NCI-H345 treated with DMSO at 0.1 percent for 48 hours (cell line): Measurements from ENCODE around the gene PLCB4.

Experiments used
- DNase-seq: peaks from one replicate; lab custom pipeline; 2025; ENCODE audit not compliant: unreplicated experiment; lab: John Stamatoyannopoulos, UW

Gene PLCB4

DNA sequence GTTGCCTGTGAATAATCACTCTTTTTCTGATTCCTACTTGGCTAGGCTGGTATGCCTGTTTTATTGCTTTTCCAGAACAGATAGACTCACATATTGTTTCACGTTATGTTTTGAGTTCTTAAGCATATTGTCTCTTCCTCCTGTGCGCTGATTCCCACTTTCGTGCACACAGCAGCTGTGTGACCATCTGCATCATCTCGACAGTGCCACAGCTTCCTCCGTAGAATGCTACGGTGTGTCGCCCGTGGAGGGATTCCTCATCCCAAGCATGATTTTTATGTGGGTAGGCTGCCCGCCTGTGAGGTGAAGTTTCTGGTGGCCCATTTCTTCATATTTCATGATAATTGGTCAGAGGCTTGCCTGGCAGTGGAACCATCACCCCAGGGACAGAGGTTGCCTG, 31.8 kb downstream of the PLCB4 start:
- no peak for DNase-seq

DNA sequence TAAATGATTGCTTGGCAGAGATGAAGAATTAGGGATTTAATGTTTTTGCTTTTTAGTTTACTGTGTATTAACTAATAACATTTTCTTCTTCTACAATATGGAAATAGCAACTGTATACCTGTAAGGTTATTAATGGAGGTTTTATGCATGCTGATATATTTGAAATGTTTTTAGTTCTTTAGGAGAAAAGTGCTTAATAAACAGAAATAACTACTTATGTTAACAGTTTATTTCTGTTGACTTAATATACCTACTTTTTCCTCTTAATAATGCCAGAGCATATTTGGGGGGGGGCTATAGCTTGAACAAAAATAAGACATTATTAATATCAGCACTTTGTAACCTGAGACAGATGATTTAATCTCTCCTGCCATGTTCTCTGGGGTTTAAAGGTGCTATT, 33.6 kb downstream of the PLCB4 start:
- DNase-seq = no peak

DNA sequence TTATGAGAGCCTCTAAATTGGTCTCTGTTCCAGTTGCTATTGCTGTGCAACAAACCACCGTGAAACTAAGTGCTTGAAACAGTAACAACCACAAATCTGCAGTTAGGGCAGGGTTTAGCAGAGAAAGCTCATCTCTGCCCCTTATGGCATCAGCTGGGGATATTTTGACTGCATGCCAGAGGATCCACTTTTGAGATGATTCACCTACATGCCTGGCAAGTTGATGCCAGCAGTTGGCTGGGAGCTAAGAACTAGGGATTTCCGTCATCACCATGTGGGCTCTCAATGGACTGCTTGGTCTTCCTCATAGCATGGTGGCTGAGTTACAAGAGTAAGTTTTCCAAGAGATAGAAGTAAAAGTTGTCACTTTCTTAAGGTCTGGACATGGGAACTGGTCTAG, 35.1 kb downstream of the PLCB4 start:
- DNase-seq = no peak

- no peak for DNase-seq
Measured at GRCh38 chr20:9108260-9108659, 39.4 kb downstream of the PLCB4 start.

DNA sequence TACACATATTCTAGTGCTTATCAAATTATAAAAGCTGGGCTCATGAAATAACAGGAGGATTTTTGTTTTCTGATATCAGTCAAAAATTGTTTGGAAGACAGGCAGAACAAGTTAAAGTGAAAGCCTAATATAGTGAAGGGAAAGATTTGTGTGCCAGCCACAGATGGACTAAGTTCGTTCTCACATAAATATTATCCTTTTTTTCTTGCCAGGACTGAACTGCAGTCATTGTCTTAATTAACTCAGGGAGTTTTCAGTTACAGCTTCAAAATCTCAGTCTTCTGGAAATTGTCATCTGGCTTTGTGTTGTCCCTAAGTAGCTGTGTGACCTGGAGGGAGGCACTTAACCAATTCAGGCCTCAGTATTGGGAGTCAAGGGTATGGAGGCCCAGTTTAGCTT, 40.7 kb downstream of the PLCB4 start:
- no peak for DNase-seq

DNA sequence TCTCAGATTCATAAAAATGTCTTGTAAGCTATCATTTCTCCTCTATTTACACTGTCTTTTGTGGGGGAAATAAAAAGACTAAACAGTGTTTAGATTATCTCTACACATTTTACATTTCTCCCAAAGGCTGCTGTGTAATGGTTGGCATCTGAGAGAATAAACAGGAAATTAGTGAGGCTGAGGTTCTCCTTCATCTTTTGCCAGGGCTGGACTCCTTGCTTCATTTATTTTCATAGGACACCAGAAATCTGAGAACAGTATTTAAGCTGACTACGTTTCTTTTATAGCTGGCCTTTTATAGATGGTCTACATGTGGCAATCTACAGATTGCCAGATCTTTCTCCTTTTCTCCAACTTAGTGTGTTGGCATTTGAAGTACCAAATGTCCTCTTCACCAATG, 41.5 kb downstream of the PLCB4 start:
- no peak for DNase-seq

DNA sequence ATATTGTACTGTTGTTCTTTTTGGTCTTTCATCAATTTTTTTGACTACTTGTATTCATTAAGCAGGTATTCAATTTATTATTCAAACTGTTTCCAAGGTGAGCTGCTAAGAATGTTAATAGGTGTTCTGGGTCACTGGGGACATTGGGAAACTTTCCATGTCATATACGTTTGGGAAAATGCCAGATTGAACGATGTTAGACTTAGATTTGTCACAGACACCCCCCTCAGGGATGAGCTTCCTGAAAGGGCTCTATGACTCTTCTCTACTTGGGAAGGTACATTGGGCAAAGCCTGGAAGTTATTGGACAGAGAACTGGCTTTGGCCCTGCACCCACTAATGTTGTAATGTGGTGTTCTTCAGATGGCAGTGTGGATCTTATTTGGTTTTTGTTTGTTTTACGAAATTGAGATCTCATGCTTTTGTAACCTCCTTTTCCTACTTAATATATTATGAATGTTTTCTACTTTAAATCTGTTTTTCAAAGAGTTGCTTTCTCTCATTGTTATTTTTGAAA, 42.1 kb downstream of the PLCB4 start:
- DNase-seq = no peak

- DNase-seq = no peak
Measured at GRCh38 chr20:9112541-9113515, 43.9 kb downstream of the PLCB4 start.

DNA sequence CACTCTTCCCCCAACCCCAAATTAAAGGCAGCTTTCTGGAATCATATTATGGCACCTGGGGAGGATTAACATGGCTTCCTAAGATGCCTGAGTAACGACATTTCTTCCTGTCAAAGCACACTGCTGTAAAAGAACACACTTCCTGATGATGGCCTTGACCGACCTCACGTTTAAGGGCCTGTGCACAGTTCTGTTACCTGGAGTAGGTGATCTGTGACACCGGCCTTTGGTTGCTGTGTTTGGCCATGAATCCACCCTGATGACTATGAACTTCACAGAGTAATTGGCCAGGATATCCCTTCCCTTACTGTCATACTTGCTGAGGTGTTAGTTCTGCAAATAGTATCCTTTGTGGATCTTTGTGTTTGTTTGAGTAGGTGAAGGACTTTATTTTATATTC, 45.8 kb downstream of the PLCB4 start:
- no peak for DNase-seq

- no peak for DNase-seq
Measured at GRCh38 chr20:9117548-9117947, 48.7 kb downstream of the PLCB4 start.

DNA sequence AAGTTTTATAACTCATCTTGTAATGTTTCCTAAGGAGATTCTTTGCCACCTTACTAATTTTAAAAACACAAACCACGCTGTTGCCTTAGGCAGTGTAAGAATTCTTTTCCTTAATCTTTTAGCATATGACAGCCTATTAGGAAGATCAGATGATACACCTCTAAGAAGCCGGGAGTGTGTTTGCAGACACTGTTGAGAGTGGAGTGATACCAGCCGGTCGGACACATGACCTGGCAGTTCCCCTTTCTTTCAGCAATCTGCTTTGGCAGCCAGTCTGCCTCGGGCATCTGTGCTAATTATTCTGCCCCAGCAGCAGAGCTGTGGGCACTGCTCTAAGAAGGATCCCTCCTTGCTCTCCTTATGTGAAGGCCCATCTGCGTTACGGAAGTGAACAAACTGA, 50.9 kb downstream of the PLCB4 start:
- DNase-seq = no peak

DNA sequence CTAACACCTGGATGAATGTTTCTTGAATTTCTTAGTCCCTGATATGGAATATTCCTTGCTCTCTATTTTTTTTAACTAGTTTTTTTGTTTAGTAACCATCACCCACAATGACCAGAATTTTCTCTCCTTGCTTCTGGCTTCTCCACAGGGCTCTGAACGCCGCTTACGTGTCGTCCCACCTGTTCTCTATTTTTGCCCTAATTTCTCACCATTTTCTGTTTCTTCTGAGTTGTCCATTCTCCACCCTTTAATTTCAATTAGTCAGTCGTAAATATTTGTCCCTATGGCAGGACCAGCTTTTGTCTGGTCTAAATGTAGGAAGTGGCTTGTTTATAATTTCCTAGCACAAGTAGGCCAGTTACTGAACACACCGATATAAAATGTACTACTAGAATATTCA, 52.3 kb downstream of the PLCB4 start:
- no peak for DNase-seq

- DNase-seq = no peak
Measured at GRCh38 chr20:9122571-9122970, 53.7 kb downstream of the PLCB4 start.

- no peak for DNase-seq
Measured at GRCh38 chr20:9126527-9126926, 57.6 kb downstream of the PLCB4 start.

DNA sequence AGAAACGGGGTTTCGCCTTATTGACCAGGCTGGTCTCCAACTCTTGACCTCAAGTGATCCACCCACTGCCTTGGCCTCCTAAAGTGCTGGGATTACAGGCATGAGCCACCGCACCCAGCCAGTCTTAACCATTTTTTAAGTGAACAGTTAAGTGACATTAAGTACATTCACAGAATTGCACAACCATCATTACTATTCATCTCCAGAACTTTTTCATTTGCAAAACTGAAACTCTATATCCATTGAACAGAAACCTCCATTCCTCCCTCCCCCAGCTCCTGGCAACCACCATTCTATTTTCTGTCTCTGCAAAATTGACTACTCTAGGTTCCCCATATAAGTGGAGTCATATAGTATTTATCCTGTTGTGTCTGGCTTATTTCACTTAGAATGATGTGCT, 59.7 kb downstream of the PLCB4 start:
- DNase-seq = no peak

DNA sequence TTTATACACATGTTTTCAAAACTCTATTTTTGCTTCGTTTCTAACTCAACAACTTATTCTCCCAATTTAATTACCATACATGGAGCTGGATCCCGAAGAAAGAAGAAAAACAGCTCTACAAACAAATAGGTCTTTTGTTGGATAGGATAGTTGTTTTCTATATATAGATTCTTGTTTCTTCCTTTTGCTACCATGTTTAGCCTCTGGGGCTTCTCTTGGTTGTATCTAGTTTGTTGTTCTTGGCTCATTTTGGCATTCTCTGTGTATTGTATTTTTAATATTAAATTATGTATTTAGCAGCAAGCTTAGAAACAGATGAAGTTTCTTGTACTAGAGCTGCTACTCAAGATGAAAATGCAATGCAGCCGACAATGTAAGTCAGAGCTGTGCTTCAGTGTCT, 60.9 kb downstream of the PLCB4 start:
- no peak for DNase-seq

DNA sequence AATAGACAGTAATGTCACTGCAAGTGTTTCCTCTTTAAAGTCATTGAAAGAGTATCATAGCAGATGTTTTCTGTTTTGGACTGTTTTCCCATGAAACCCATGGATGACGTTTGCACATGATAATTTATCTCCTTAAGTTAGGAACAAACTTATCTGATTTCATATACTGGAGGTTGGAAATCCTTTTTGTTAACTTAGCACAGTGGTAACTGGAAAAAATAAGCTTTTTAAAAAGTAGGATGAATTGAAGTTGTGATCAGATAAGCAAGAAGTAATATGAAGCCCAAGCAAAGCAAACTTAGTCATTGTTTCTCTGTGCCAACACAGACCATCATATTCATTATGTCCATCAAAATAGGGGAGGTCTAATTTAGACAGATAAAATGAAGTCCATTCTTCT, 61.6 kb downstream of the PLCB4 start:
- no peak for DNase-seq

- no peak for DNase-seq
Measured at GRCh38 chr20:9131841-9132240, 63.0 kb downstream of the PLCB4 start.

DNA sequence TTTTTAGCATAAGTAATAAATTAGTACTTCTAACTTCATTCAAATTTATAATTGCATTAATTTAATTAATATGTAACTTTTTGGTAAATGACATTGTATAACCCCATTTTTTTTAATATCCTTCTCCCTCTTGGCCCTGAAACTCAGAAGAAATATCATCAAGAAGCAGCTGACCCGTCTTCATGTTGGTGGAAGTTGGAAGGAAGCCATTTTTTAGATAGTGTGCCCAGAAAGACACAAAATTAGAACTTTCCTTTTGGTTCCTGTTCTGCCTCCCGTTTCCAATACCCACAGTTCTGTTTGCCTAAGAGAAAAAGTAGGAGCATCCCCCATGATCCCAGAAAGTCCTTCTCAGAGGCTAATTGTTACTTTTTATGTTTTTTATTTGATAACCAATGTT, 65.5 kb downstream of the PLCB4 start:
- no peak for DNase-seq

GRCh38 chr20:9136114-9136513, 67.2 kb downstream of the PLCB4 start:
- DNase-seq = no peak

GRCh38 chr20:9137001-9137400, 68.1 kb downstream of the PLCB4 start:
- no peak for DNase-seq

DNA sequence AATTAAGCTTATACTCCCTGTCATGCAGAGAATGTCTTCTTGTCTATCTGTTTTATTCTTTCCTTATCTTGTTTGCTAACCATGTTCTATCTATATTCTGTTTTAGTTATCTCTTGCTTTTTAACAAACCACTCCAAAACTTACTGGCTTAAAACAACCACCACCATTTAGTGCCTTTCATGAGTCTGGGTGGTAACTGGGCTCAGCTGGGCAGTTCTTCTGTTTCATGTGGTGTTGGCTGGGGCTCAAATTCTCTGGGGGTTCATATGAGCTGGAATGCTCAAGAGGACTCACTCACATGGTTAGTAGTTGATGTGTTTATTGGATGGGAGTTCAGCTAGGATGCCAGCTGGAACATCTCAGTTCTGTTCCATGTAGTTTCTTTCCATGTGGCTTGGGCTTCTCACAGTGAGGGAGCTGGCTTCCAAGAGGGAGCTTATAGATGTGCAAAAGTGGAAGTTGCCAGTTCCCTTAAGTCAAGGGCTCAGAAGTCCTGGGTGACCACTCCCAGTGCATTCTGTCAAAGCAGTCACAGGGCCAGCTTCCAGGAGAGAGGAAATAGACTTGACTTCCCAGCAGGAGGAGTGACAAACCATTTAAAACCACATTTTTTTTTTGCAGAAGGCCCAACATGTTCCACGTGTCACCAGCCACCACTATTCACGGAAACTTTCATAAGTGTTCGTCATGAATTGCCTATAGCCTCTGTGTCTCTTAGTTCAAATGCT, 70.4 kb downstream of the PLCB4 start:
- no peak for DNase-seq
